ENCODE results near the gene VEZT. TPM values are rescaled to one million over a fixed set of nuclear protein-coding genes. Genes with fewer than 3 reads are reported as not detected.

The VEZT gene
- 206 TPM for total RNA-seq

GRCh38 chr12:95217377-95218149, at the start of gene VEZT, which contains the start of gene FGD6:
Gene VEZT (plus strand): TSS chr12:95217807. CDS start chr12:95217851, 44 bp downstream.
Gene FGD6 (minus strand): TSS chr12:95217467. CDS start chr12:95217240, 227 bp downstream.

Other genes with a start within 250 kb of the VEZT start
- 88.5 TPM for gene NDUFA12, start 214.1 kb upstream of the VEZT start, total RNA-seq
- 99.7 TPM for gene NR2C1, start 144.2 kb upstream of the VEZT start, total RNA-seq
- 23.4 TPM for gene FGD6, start 340 bp upstream of the VEZT start, total RNA-seq

Data from camera-type eye (tissue), 1 donor.